DMS114 treated with DMSO at 0.1 percent for 48 hours (cell line): ENCODE data around the gene DOK3.

ENCODE experiments used
- DNase-seq: peaks from one replicate; lab custom pipeline; 2025; ENCODE audit not compliant: unreplicated experiment; lab: John Stamatoyannopoulos, UW

DOK3 gene

DNA sequence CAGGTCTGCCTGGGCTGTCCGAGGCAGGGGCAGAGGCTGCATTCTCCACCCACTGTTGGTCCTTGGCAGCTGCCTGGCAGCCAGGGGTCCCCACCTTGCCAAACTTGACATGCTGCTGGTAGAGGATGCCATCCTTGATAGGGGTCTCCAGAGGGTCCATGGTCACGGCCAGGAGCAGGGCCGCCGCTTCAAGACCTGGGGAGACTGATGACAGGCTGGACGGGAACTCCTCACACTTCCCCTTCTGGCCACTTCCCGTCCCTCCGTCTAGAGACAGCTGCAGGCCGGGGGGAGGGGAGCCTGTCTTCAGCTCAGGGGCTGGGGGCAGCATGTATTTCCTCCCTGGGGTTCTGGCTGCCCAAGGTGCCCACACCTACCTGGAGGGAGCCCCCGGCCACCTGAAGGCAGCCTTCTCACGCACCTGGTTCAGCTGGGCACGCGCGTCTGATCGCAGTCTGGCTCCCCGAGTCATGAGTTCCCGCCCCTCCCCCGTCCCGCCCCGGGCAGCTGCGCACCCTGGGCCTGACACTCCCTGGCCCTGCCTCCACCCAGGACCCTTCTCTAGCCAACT, at the start of gene DOK3:
DOK3 (minus strand) TSS at position 446 of the 571 bp plus-strand sequence; CDS start at position 160, 286 bp downstream.
- DNase-seq: no peak

- no peak for DNase-seq
Observed at GRCh38 chr5:177557796-177558195, 48.2 kb upstream of the DOK3 start.

DNA sequence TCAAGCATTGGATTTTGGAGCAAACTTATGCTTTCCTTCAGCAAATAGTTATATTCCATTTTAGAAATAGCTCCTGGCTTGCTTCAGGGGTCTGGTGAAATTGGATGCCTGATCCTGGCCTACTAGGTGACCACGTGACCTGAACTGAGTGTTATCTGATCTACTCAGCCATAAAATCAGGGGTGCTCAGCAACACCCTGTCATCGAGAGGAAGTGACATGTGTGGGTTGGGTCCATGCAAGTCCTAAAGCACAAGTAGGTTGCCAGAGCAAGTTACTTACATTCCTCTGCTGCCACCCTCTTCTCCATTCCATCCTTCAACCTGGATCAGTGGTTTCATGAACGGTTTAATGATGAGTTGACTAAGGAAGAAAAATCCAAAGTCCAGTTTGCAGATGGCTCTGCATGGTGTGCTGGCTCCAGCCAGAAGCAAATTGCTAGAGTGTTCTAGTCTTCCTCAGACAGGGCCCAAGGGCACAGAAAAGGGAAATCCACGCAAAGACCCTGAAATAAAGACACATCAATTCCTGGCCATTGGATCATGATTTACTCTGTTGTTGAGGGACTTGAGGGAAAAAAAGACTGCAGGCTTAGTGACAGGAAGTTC, 47.5 kb upstream of the DOK3 start:
- DNase-seq: no peak

DNA sequence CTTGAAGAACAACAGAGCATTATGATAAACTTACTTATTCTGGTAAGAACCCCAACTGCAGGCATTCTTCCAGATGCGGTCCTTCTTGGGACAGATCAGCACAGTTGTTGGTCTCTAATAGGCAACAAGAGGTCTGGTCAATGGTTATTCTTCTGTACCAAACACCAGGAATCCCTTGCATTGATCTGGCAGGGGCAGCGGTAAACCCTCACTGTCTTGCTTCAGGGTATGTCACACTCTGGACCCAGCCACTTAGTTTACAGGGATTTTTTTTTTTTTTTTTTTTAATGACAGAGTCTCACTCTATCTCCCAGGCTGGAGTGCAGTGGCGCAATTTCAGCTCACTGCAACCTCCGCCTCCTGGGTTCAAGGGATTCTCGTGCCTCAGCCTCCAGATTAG, 46.0 kb upstream of the DOK3 start:
- DNase-seq: no peak

DNA sequence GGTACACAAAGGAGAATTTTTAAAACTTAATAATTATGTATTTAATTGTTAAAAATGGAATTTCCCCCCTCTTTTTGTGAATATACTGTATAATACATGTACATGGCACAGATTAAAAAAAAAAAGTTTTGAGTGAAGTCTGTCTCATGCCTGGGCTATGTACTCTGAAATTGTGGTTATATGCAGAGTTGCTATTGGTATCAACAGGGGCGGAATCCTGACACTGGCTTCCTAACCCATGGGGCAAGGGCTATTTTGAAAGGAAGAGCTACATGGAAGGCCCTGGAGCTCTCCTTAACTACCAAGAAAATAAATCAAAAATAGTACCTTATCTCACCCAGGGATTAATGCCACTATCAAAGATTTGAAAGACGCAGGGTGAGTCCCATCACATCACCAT, 45.6 kb upstream of the DOK3 start:
- no peak for DNase-seq

DNA sequence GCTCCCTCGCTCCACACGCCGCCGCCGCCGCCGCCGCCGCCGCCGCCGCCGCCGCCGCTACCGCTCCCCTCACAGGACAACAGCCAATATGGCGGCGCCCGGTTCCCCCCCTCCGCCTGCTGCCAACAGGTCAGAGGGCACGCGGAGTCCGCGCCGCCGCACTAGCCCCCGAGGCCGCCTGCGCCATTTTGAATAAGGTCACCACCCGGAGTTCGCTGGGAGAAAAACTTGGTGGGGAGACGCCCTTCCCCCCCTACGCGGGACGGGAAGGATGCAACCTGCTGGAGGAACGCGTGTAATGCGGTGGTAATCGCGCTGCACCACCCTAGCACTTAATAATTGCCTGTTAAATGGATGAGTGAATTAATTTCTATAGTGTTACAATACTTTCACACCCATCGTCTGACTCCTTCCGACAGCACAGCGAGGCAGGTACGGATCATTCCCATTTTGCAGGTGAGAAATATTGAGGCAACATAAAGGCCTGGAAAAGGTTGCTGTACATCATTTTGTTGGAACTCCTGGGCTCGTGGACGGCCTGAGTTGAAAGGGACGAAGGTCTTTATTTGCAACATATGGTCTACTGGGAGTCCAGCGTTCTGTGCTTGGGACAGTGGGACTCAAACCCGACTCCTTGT, 45.0 kb upstream of the DOK3 start, which contains the start of gene FAM193B:
FAM193B (minus strand) TSS at position 90 of the 638 bp plus-strand sequence. CDS start 105 bp downstream, outside the sequence.
- DNase-seq: peak; percentile 93

DNA sequence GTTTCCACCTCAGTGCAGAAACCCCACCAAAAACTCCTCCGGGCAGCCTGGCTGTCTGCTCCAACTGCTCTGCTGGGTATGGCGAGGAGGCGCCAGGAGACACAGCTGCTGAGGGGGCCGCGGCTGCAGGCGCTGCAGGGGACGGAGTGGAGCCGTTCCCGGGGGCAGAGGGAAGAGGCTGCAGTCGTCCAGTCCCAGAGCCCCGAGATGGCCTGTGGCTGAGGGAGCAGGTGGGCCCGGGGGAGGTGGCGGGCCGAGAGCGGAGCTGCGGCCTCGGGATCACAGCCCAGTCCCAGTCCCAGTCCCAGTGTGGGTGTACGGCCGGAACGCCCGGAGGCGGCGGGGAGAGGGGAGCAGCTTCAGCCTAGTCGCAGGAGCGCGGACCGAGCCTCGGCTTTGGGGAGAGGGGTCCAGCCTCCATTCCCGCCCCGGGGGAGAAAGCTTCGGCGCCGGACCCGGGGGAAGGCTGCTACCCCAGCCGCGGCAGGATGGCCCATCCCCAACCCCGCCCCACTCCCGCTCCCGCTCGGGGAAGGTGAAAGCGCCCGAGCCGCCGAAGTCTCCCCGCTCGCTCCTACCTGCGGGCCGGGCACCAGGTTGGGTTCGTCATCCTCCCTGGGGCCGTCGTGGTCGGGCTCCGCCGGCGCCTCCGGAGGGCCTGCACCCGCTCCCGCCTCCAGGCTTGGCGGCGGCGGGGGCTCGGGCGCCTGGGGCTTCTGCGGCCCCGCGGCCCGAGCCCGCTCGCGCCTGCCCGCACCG, 44.2 kb upstream of the DOK3 start:
- no peak for DNase-seq

DNA sequence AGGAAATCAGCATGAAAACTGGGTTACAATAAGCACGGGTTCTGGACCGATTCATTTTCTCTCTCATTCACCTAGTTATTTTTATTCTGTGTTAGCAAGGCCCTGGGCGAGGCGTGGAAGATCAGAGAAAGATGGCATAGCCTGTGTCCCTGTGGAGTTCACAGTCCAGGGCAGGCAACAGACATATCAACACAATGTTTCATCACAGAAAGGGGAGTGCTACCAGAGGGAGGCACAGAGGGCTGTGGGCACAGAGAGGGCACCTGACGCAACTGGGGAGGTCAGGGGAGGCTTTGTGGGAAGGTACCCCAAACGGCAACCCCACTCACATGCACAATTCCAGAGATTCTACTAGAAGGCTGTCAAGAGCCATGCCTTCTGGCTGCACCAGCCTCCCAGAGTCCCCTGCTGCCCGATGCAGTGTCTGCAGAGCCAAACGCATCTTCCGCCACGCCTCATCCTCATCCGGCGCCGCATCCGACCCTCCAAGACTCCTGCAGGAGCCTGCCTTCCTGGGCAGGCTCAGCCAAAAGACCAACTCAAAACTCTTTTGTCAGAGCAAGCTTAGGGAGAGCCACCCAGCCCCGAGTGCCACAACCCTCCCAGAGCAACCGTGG, 43.3 kb upstream of the DOK3 start:
- no peak for DNase-seq

DNA sequence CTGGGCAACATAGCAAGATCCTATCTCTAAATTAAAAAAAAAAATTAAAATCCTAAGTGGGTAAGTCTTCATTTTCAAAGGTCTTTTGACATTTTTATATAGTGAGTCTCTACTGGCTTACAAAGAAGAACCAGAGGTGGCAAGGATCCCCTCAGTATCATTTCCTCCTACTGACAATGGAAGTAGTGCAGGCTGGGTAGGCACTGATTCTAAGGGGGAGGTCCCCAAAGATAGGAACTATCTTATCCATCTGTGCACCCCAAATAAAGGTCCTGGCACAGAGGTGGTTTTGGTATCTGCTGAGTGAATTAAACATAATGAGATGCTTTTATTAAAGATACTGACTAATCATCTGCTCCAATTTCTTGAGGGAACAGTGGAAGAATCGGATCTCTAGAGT, 40.5 kb upstream of the DOK3 start:
- no peak for DNase-seq

DNA sequence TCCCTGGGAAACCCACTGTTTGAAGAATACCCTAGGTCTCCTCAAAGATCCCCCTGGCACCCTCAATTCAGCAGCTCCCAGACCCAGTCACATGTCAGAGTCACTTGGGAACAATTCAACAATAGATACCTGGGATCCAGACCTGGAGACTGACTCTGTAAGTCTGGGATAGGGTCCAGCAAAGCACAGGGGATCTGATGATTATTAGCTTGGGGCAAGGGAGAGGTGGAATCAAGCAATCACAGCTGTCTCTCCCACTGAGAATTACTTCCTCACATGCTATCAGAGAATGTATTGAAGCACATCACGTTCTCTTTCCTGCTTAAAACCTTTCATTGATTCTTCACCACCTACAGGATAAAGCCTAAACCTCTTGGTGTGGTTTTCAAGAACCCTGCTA, 38.9 kb upstream of the DOK3 start:
- no peak for DNase-seq

GRCh38 chr5:177547736-177548135, 38.1 kb upstream of the DOK3 start:
- no peak for DNase-seq

GRCh38 chr5:177546258-177546741, 36.7 kb upstream of the DOK3 start:
- no peak for DNase-seq

DNA sequence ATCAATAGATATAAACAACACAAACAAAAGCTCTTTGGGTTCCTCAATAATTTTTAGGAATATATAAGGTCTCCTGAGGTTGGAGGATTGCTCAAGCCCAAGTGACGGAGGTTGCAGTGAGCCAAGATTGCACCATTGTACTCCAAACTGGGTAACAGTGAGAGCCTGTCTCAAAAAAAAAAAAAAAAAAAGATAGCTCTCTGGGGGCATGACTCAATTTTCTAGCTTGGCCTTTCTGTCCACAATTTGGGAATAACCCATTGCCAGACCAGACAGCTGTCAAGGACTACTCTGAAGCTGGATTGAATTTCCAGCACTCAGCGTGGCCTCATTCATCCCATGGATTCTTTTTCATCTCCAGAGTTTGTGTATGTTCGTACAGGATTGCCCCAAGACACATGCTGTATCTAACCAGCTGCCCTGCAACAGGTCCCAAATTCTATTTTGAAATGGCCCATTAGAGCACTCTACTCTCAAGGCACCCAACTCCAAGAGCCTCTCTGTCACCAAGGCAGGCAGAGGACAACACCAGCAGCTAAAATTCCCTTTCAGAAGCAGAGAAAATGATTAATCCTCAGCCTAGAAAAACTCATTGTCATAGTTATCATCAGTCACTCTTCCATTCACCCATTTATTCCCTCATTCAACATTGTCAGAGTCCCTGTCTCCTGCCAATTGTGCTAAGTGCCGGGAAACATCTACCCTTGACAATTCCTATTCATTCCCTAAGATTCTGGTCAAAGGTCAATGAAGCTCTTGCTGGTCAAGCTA, 36.0 kb upstream of the DOK3 start:
- DNase-seq: no peak

GRCh38 chr5:177542816-177543465, 33.3 kb upstream of the DOK3 start:
- no peak for DNase-seq

DNA sequence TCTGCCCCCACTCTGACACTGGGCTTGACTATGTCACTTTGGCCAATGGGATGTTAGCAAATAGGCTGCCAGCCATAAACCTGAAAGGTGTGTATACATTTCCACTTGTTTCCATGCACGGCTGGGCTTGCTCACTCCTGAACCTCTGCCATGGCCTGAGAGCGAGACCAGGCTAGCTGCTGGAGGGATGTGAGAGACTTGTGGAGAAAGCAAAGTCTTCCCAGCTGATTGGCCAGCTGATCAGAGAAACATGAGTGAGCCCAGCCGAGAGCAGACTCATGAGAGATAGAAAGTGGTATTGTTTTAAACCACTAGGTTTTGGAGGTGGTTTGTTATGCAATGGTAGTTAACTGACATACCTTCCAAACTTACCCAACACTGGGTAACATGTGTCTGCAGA, 30.8 kb upstream of the DOK3 start:
- DNase-seq: no peak

DNA sequence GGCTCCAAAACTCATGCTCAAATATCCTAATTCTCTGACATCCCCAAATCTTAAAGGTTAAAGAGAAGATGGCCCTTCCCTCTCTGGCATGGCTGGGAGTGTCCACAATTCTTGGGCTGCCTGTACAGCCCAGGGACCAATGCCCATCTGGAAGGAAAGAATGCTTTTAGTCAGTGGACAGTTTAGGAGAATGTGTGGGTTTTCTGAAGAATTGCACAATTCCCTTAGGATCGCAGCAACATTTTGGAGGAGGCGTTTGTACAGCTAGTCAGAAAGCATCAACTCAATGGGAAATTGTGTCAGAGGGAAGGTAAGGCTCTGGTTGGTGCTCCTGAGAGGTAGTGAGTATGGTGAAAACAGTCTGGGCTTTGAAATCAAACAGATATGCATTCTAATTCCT, 29.8 kb upstream of the DOK3 start:
- DNase-seq: no peak

DNA sequence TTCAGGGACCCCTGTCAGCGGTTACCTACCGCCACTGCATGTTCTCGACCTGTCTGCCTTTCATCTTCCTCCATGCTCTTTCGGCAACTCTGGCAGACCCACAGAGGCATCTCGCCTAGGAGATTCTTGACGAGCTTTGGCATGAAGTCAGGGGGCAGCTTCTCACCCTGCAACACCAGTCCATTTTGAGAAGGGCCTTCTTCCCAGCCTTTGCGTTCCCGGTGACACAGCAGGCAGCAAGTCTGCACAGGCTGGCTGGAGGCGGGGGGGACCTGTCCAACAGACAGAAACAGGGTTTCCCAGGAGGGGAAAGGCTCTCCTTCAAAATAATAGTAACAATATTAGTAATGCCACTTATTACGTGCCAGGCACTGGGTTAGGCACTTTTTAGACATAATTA, 29.2 kb upstream of the DOK3 start:
- no peak for DNase-seq

DNA sequence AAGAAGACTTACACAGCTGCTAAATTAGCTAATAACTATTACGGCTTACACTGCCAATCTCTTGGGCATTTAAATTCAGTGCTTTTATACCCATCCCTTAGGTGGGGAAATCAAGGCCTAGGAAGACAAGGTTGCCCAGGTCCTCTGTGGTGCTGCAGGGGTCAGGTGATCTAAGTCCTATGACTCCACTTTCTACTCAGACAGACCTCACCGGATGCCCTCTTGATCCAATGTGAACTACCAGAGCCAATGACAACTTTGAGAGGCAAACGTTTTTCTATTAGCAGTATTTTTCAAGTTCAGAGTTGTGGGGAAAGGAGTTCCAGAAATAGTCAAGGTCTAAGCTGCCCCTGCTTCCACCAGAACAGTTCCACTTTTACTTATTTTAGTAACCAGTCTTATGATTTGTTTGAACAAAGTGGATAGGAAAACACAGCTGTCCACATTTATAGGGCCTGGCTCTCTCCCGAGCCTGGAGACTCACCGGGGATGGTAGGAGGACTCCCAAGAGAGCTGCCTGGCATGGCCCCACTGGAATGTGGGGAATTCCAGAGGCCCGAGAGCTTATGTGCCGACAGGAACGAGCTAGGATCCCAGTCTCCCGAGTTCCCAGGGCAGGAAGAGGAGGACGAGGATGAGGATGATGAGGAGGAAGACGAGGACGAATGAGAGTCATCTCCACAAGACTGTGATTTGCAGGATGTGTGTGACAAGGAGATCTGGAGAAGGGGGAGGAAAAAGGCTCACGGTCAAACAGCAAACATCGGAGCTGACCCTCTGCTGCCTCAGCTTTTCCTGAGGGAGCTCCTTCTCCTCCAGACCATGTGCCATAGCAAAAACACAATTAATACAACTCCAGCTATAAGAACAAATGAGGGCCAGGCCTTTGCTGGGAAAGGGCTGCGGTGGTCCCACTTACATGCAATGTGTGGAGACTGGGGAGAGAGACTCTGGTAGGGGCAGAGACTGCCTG, 28.0 kb upstream of the DOK3 start:
- DNase-seq: no peak

DNA sequence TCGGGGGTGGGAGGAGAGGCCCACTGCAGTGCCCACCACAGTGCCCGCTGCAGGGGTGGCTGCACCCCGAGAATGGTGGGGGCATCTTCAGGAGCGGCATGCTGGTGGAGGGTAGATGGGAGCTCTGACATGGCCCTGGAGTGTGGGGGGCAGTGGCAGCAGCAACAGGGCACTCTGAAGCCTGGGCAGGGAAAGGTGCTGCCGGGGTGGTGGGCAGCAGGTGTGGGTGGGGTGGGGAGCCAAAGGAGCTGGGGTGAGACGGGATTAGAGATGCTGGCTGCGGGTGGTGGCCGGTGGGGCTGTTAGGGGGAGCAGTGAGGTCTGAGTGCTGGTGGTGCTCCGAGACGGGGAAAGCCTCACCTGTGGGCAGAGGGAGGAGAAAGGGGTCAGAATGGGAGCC, 26.8 kb upstream of the DOK3 start:
- no peak for DNase-seq
